ENCODE results near the gene OR51B6. TPM values are rescaled to one million over a fixed set of nuclear protein-coding genes. Genes with fewer than 3 reads are reported as not detected.

The OR51B6 gene
- total and polyA plus RNA-seq, 9 of the 15 experiments (the other 6 are each of a cell fraction or from before 2014, with no cell fraction given): 0.06 to 0.97 TPM; not detected in 7

- TF ChIP-seq AFF1 (IDR thresholded peaks at IDR 0.05; ENCODE audit: low read depth in 1 of 2, partially characterized antibody in 2 of 2): no peak
- TF ChIP-seq NCOR1 (IDR thresholded peaks at IDR 0.05): no peak
- no peak for TF ChIP-seq PRPF4 (IDR thresholded peaks at IDR 0.05; ENCODE audit: insufficient read depth, low read depth, low read length, poor library complexity, severe bottlenecking)
Measured at GRCh38 chr11:5383576-5383975, 32.3 kb downstream of the OR51B6 start, which contains the start of gene OR51M1 (continued).

- DNase-seq (ENCODE audit: extremely low read depth in 1 of 4, low spot score in 3 of 4) (no peak), ATAC-seq (peak; percentile 30; the same call in 1 of the 3 replicates), FAIRE-seq (no peak)
- H3K79me2 ChIP-seq (ENCODE audit: control insufficient read depth, insufficient read depth, low read length): peaks cover 70% of the 10 kb centered on the region
- no peaks in the 10 kb centered on the region for H3K9me1 ChIP-seq (ENCODE audit: control insufficient read depth, insufficient read depth, low read length)
- no peak overlapping the region for H3K4me2 ChIP-seq (ENCODE audit: insufficient read depth, low read length)
- no peak overlapping the region for H3K27ac ChIP-seq (ENCODE audit: extremely low read depth, low read depth, low read length)
- no peak overlapping the region for H3K4me3 ChIP-seq
- CTCF ChIA-PET (ENCODE audit: low intra/inter-chr PET ratio): no interaction called here
- H3K36me3 ChIP-seq (ENCODE audit: control insufficient read depth, insufficient read depth, low read length): peaks cover 74% of the 10 kb centered on the region
- POLR2A ChIA-PET: no interaction called here
- no peaks in the 10 kb centered on the region for H3K9me3 ChIP-seq (replicated peaks; ENCODE audit: control insufficient read depth, insufficient read depth, low read depth, low read length)
- peak overlapping the region in 1 of 2 experiments; percentile 64; a peak in 1 of 4 replicates for H3K9ac ChIP-seq (ENCODE audit: insufficient read depth in 1 of 2, low read depth in 2 of 2, low read length in 2 of 2)
- H4K20me1 ChIP-seq (replicated peaks; ENCODE audit: control insufficient read depth, insufficient read depth, low read length): no peaks in the 10 kb centered on the region
- no TSS peak for BruUV-seq (replicated peaks)
- no peaks in the 10 kb centered on the region for H3K27me3 ChIP-seq (ENCODE audit: control insufficient read depth in 2 of 2, insufficient read depth in 2 of 2, low read length in 2 of 2)
- in situ Hi-C loops (cut with MboI) (loop anchor here (5.0 kb wide), 1 partner anchor 262 kb away; no protein-coding TSS in a partner anchor), intact Hi-C loops (cut with micrococcal nuclease) (loop anchor here (5.0 to 10.0 kb wide), 2 partner anchors 170 to 262 kb away; no protein-coding TSS in a partner anchor)
- no peaks in the 10 kb centered on the region; a peak in 1 of 5 replicates for H3K4me1 ChIP-seq (replicated peaks in 1 of 2; ENCODE audit: control insufficient read depth in 2 of 2, insufficient read depth in 2 of 2, low read length in 2 of 2)
- 83% methylated on average over 2 of the region's 2 CpGs for WGBS (ENCODE audit: insufficient coverage, low coverage, missing lambda C conversion rate)
- no peak overlapping the region for H2AFZ ChIP-seq (ENCODE audit: low read depth, low read length)
- TF ChIP-seq ZNF140 (CRISPR knock-in tag; IDR thresholded peaks at IDR 0.05): no peak
Measured at GRCh38 chr11:5384335-5384734, 33.0 kb downstream of the OR51B6 start.

Data from K562 (cell line).